Colon (tissue), 2 donors: ENCODE results near the gene ZNF746.
"Not testable (repeated sequence)": the region's sequence is repeated elsewhere in the genome, so short reads cannot be mapped to it uniquely, and the experiment has no call there.

Experiments
- FAIRE-seq: peaks from 2 replicates; lab custom pipeline; 2012; peaks lifted over from hg19 to GRCh38; lab: Jason Lieb, UNC
- donor health status: control.
- donor health status: control.

Gene ZNF746

GRCh38 chr7:149459201-149459539, 38.4 kb downstream of the ZNF746 start:
- no peak for FAIRE-seq

GRCh38 chr7:149458235-149458634, 39.4 kb downstream of the ZNF746 start:
- FAIRE-seq = no peak

GRCh38 chr7:149457766-149458165, 39.8 kb downstream of the ZNF746 start:
- no peak for FAIRE-seq

- FAIRE-seq = no peak
Measured at GRCh38 chr7:149456506-149457421, 40.8 kb downstream of the ZNF746 start.

- FAIRE-seq = no peak
Measured at GRCh38 chr7:149455175-149455950, 42.2 kb downstream of the ZNF746 start.

GRCh38 chr7:149454750-149455149, 42.9 kb downstream of the ZNF746 start:
- no peak for FAIRE-seq

GRCh38 chr7:149454006-149454405, 43.6 kb downstream of the ZNF746 start:
- FAIRE-seq = no peak

- no peak for FAIRE-seq
Measured at GRCh38 chr7:149450821-149451220, 46.8 kb downstream of the ZNF746 start.

- no peak for FAIRE-seq
Measured at GRCh38 chr7:149449897-149450296, 47.7 kb downstream of the ZNF746 start.

GRCh38 chr7:149448961-149449360, 48.6 kb downstream of the ZNF746 start:
- FAIRE-seq = no peak

GRCh38 chr7:149446026-149446425, 51.6 kb downstream of the ZNF746 start:
- not testable (repeated sequence) for FAIRE-seq

GRCh38 chr7:149444287-149444686, 53.3 kb downstream of the ZNF746 start:
- FAIRE-seq = no peak

GRCh38 chr7:149443523-149443922, 54.1 kb downstream of the ZNF746 start:
- FAIRE-seq = no peak

GRCh38 chr7:149442924-149443323, 54.7 kb downstream of the ZNF746 start:
- FAIRE-seq = no peak

- FAIRE-seq = no peak
Measured at GRCh38 chr7:149440222-149440621, 57.4 kb downstream of the ZNF746 start.

- no peak for FAIRE-seq
Measured at GRCh38 chr7:149436358-149436757, 61.3 kb downstream of the ZNF746 start.

GRCh38 chr7:149433124-149433523, 64.5 kb downstream of the ZNF746 start:
- no peak for FAIRE-seq

GRCh38 chr7:149432121-149432691, 65.4 kb downstream of the ZNF746 start:
- FAIRE-seq = no peak

- no peak for FAIRE-seq
Measured at GRCh38 chr7:149431486-149432120, 66.0 kb downstream of the ZNF746 start.

GRCh38 chr7:149430192-149430591, 67.4 kb downstream of the ZNF746 start:
- FAIRE-seq = no peak

- FAIRE-seq = no peak
Measured at GRCh38 chr7:149427893-149428292, 69.7 kb downstream of the ZNF746 start.

GRCh38 chr7:149427096-149427680, 70.4 kb downstream of the ZNF746 start:
- FAIRE-seq = no peak
